Amniotic stem cell (primary cell): Measurements from ENCODE around the gene BACH2.
"Not testable (repeated sequence)": the region's sequence is repeated elsewhere in the genome, so short reads cannot be mapped to it uniquely, and the experiment has no call there.

Experiments used
- DNase-seq: peaks from one replicate; lab custom pipeline; 2025; lab: John Stamatoyannopoulos, UW

The BACH2 gene

GRCh38 chr6:89890845-89891528, 405.7 kb downstream of the BACH2 start:
- not testable (repeated sequence) for DNase-seq

GRCh38 chr6:89888871-89889270, 407.8 kb downstream of the BACH2 start:
- DNase-seq = no peak

- no peak for DNase-seq
Measured at GRCh38 chr6:89888138-89888514, 408.5 kb downstream of the BACH2 start.

GRCh38 chr6:89887452-89888137, 409.0 kb downstream of the BACH2 start:
- no peak for DNase-seq

- no peak for DNase-seq
Measured at GRCh38 chr6:89886378-89887120, 410.1 kb downstream of the BACH2 start.
